Natural killer cell (primary cell): Measurements from ENCODE around the gene FKBP6. TPM values are rescaled to one million over a fixed set of nuclear protein-coding genes. Genes with fewer than 3 reads are reported as not detected.

Experiments
- ATAC-seq, 3 donors: fragments of 150-1000 bp in 2 of 3; fragments of 200-7000 bp in 1 of 3; cut with Tn5 transposase; 1 replicate in 1 of 3; 2 replicates in 2 of 3; pipeline ENCODE4 v1.10.0; 2021; ENCODE audit warnings: mild to moderate bottlenecking in 2 of 3, moderate library complexity in 2 of 3
- DNase-seq, 2 donors: peaks; one replicate each; pipeline versions ENCODE4 v3.0.0 to v3.0.0-alpha.2; 2013 to 2021; ENCODE audit warnings: mixed read lengths in 1 of 2
- H3K27ac ChIP-seq: one replicate; pipeline ENCODE4 v1.5.1; 2013; ENCODE audit warnings: mild to moderate bottlenecking, low read length
- H3K27me3 ChIP-seq: one replicate; pipeline ENCODE4 v1.6.1; 2013; ENCODE audit warnings: low read length; ENCODE audit not compliant: control insufficient read depth, insufficient read depth
- H3K36me3 ChIP-seq: one replicate; pipeline ENCODE4 v1.6.1; 2013; ENCODE audit warnings: low read length; ENCODE audit not compliant: control insufficient read depth, insufficient read depth
- H3K4me1 ChIP-seq: one replicate; pipeline ENCODE4 v1.6.1; 2013; ENCODE audit warnings: low read length; ENCODE audit not compliant: control insufficient read depth, insufficient read depth
- H3K4me3 ChIP-seq: one replicate; pipeline ENCODE4 v1.5.1; 2013; ENCODE audit warnings: low read length
- H3K9me3 ChIP-seq: one replicate; pipeline ENCODE4 v1.6.1; 2013; ENCODE audit warnings: low read length; ENCODE audit not compliant: control insufficient read depth, insufficient read depth
- H3K27ac Mint-ChIP-seq, 2 donors: one replicate each; pipeline ENCODE4 v1.8.0; 2022; ENCODE audit warnings: mild to moderate bottlenecking in 2 of 2, mixed read lengths in 2 of 2, moderate library complexity in 1 of 2
- H3K27me3 Mint-ChIP-seq, 2 donors: one replicate each; pipeline ENCODE4 v1.8.0; 2022; ENCODE audit warnings: low read depth in 2 of 2, mixed read lengths in 2 of 2
- H3K36me3 Mint-ChIP-seq: one replicate; pipeline ENCODE4 v1.8.0; 2022; ENCODE audit warnings: mixed read lengths
- H3K4me1 Mint-ChIP-seq, 2 donors: one replicate each; pipeline ENCODE4 v1.8.0; 2022; ENCODE audit warnings: mixed read lengths in 2 of 2
- H3K4me3 Mint-ChIP-seq: one replicate; pipeline ENCODE4 v1.8.0; 2022; ENCODE audit warnings: mild to moderate bottlenecking, moderate library complexity, mixed read lengths
- H3K9me3 Mint-ChIP-seq, 2 donors: one replicate each; pipeline ENCODE4 v1.8.0; 2022; ENCODE audit warnings: mixed read lengths in 2 of 2
- CTCF ChIP-seq: fragments of 200-600 bp; IDR thresholded peaks from one replicate; pipeline ENCODE4 v1.8.0; 2022; ENCODE audit warnings: antibody characterized with exemption
- WGBS: methylation state at CpG from one replicate; pipeline ENCODE4 v1.1.7; 2013; ENCODE audit warnings: missing lambda C conversion rate; ENCODE audit not compliant: insufficient coverage; 5-methylcytosine and 5-hydroxymethylcytosine counted together
- intact Hi-C: fragments of 100-400 bp; cut with micrococcal nuclease; formaldehyde crosslinking; loops from one replicate; pipeline ENCODE4 v1.14.2; 2022
- total RNA-seq, 4 donors: library from RNA; stranded (reverse); fragments of 120-200 nt in 1 of 4; gene quantifications; one replicate each; pipeline versions ENCODE4 v1.2.3 to v1.2.4, GENCODE V29; 2013 to 2022

Gene FKBP6
- total RNA-seq, 3 donors from 2014 or later (not counting 1 experiment from before 2014, with no cell fraction given) = not detected

GRCh38 chr7:73350306-73351068 lies 22.5 kb downstream of the FKBP6 start:
- H3K27ac ChIP-seq = no peak overlapping the region
- no peaks in the 10 kb centered on the region for H3K27me3 ChIP-seq
- no peak overlapping the region for H3K4me3 ChIP-seq
- ATAC-seq (no peak), DNase-seq (no peak)
- Mint-ChIP-seq H3K27me3 (peaks cover 0 to 3% of the 10 kb centered on the region in 2 donors), H3K27ac (no peak overlapping the region), H3K4me3 (no peak overlapping the region), H3K9me3 (peaks cover 0 to 7% of the 10 kb centered on the region in 2 donors), H3K36me3 (no peaks in the 10 kb centered on the region), H3K4me1 (peaks cover 0 to 9% of the 10 kb centered on the region in 2 donors)
- WGBS = 93% methylated on average over 11 of the region's 12 CpGs
- no peak for TF ChIP-seq CTCF
- peaks cover 4% of the 10 kb centered on the region for H3K9me3 ChIP-seq
- no peaks in the 10 kb centered on the region for H3K36me3 ChIP-seq
- H3K4me1 ChIP-seq = no peaks in the 10 kb centered on the region
- intact Hi-C loops = no loop called here

GRCh38 chr7:73351447-73352167 lies 23.6 kb downstream of the FKBP6 start:
- H3K27me3 ChIP-seq = no peaks in the 10 kb centered on the region
- Mint-ChIP-seq H3K4me3 (no peak overlapping the region), H3K27me3 (no peaks in the 10 kb centered on the region), H3K9me3 (peaks cover 0 to 7% of the 10 kb centered on the region in 2 donors), H3K27ac (no peak overlapping the region), H3K4me1 (peaks cover 0 to 9% of the 10 kb centered on the region in 2 donors), H3K36me3 (no peaks in the 10 kb centered on the region)
- DNase-seq (no peak), ATAC-seq (no peak)
- H3K4me1 ChIP-seq = no peaks in the 10 kb centered on the region
- H3K4me3 ChIP-seq = no peak overlapping the region
- WGBS = 70% methylated on average over 6 of the region's 6 CpGs
- H3K36me3 ChIP-seq = no peaks in the 10 kb centered on the region
- intact Hi-C loops = no loop called here
- H3K27ac ChIP-seq = no peak overlapping the region
- peaks cover 4% of the 10 kb centered on the region for H3K9me3 ChIP-seq
- no peak for TF ChIP-seq CTCF

GRCh38 chr7:73352784-73353183 lies 24.8 kb downstream of the FKBP6 start:
- no peak for DNase-seq
- ATAC-seq = peak in 1 of 3 donors; percentile 28
- Mint-ChIP-seq H3K4me3 (no peak overlapping the region), H3K4me1 (peaks cover 0 to 9% of the 10 kb centered on the region in 2 donors), H3K9me3 (peaks cover 0 to 7% of the 10 kb centered on the region in 2 donors), H3K36me3 (no peaks in the 10 kb centered on the region), H3K27ac (no peak overlapping the region), H3K27me3 (no peaks in the 10 kb centered on the region)
- no peak overlapping the region for H3K4me3 ChIP-seq
- peaks cover 2% of the 10 kb centered on the region for H3K27me3 ChIP-seq
- H3K9me3 ChIP-seq = peaks cover 4% of the 10 kb centered on the region
- H3K36me3 ChIP-seq = no peaks in the 10 kb centered on the region
- 84% methylated on average over 3 of the region's 3 CpGs for WGBS
- H3K4me1 ChIP-seq = peaks cover 1% of the 10 kb centered on the region
- no peak for TF ChIP-seq CTCF
- no peak overlapping the region for H3K27ac ChIP-seq
- intact Hi-C loops = no loop called here
